Hepatocyte (in vitro differentiated cells): Measurements from ENCODE around the gene TMEM245.

Source experiments
- CTCF ChIP-seq: fragments of 200-600 bp; sonication (generic); IDR thresholded peaks from 2 replicates; pipeline ENCODE4 v1.5.1; 2016; ENCODE audit warnings: antibody characterized with exemption, mild to moderate bottlenecking; ENCODE audit not compliant: poor library complexity
- EZH2 ChIP-seq: fragments of 200-600 bp; sonication (generic); IDR thresholded peaks from 2 replicates; pipeline ENCODE4 v1.6.1; 2016; ENCODE audit warnings: antibody characterized with exemption, mild to moderate bottlenecking, borderline replicate concordance
- EZH2phosphoT487 ChIP-seq: fragments of 200-600 bp; sonication (generic); IDR thresholded peaks from one replicate; pipeline ENCODE4 v1.6.1; 2018; ENCODE audit warnings: antibody characterized with exemption, mild to moderate bottlenecking, low read depth, moderate library complexity; ENCODE audit not compliant: unreplicated experiment, severe bottlenecking

DNA sequence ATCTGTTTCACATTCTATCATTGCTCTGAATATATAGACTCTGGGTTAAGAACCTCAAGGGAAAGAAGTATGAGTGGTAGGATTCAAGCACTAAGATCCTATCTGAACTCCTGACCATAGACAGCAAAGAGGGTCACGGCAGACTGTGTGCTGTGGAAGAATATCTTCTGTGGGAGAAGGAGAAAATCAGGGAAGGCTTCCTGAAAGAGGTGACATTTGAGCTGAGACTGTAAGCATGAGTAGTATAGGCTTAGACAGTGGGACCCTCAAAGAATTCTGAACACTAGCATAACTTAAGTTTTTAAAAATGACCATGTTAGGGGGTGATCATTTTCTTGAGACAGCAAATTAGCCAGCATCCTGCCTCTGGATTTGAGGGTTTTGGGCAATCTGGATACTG is 43.4 kb upstream of the TMEM245 start:
- TF ChIP-seq CTCF (no peak), EZH2 (no peak), EZH2phosphoT487 (no peak)
